ENCODE results near the gene AFP.
"Not testable (repeated sequence)": the region's sequence is repeated elsewhere in the genome, so short reads cannot be mapped to it uniquely, and the experiment has no call there.

The AFP gene

GRCh38 chr4:73435984-73436383, at the start of gene AFP:
AFP (plus strand) TSS chr4:73436221; CDS start chr4:73436263, 42 bp downstream.
- DNase-seq: no peak

- no peak for DNase-seq
These were observed 48.5 kb upstream of the AFP start for GRCh38 chr4:73387552-73387951.

- DNase-seq: no peak
These were observed 47.1 kb upstream of the AFP start for GRCh38 chr4:73388887-73389286.

DNA sequence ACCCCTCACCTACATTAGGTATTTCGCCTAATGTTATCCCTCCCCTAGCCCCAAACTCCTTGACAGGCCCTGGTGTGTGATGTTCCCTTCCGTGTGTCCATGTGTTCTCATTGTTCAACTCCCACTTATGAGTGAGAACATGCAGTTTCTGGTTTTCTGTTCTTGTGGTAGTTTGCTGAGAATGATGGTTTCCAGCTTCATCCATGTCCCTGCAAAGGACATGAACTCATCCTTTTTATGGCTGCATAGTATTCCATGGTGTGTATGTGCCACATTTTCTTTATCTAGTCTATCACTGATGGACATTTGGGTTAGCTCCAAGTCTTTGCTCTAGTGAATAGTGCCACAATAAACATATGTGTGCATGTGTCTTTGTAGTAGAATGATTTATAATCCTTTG, 46.4 kb upstream of the AFP start:
- not testable (repeated sequence) for DNase-seq

DNA sequence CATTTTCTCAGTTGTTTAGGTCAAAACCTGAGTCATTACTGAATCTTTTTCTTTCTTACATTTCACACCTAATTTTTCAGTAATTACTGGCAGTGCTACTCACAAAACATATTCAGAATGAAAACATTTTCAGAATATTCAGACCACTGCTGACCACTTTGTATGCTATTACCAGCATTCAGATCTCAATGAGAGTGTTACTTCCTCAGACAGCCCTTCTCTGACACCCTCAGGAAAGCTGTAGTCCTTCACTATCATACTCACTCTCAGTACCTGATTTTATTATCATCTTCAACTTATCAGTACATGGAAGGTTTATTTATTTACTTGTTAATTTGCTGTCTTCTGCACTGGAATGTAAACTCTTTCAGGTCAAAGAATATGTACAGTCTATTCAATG, 44.2 kb upstream of the AFP start:
- DNase-seq: no peak

DNA sequence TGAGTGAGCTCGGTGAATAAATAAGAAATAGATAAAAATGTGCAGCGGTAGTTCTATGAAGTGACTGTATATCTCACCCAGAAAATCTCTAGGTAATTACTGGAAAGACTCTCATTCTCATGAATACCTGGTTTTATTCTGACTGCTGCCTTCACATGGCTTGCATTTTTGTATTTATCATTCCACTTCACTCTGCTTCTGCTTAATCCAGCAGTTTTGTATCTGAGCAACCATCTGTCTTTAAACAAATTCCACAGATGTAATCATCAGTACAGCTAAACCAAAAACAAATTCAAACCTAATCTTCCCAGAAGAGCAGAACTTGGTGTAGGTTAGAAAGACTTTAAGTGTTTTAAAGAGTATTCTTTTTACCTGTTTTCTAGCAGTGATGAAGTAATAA, 43.1 kb upstream of the AFP start:
- DNase-seq: no peak

DNA sequence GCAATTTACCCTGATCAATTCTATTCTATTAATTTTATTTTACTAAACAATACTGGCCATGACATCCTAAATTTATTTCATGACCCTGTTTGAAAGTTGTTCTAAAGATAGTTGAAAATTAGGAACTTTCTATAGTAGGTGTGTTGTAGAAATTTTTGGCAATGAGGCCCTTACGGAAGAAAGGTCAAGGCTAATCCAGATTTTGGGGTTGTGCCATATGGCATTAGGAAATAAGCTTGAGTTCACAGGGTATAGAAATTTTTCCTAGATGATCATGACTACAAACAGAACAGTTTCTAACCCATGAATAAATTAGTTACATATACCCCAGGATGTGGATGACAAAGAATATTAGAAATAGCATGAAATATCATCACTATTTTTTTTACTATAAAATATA, 39.7 kb upstream of the AFP start:
- no peak for DNase-seq

DNA sequence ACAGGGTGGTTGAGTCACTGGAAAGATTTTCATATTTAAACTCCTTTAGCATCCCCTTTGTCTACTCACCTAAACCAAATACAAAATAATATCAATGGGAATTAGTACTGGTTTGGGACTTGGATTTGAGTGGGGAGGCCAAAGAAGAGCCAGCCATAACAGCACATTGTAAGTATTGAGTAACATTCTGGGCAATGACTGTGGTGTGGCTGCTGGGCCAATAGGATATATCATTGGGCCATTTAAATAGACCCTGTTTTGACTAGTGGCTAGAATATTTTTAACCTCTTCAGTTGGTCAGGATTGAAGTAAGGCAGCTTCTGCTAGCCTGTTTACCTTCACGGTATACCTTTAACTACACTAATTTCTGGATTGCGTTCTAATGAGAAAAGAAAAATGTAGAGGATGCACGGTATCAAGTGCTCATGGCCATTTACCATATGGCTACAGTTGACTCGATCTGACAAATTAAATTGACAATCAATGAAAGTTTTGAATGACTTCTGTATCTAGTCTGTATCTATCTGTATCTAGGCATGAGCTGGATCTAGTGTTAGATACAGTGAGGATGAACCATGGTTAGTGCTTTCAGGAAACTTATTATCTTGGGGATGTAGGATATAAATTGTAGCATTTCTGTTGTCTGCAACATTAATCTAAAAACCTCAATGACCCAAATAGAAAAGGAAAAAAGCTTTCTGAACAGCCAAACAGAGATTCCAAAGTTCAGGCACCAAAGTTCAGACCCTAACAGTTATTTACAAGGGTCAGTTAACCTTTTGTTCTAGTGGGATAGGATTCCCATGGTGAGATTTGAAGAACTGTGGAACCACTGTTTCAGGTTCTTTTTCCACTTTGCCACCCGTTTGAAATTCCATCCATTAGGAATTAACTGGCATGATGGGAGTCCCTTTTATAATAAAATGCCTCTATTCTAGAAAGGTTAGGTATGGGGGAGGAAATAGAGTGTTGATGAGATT, 38.7 kb upstream of the AFP start:
- no peak for DNase-seq

GRCh38 chr4:73401412-73401811, 34.6 kb upstream of the AFP start:
- no peak for DNase-seq

GRCh38 chr4:73404042-73404441, 32.0 kb upstream of the AFP start, which contains the start of gene ALB:
ALB (plus strand) TSS chr4:73404287; CDS start chr4:73404328, 41 bp downstream.
- DNase-seq: no peak

DNA sequence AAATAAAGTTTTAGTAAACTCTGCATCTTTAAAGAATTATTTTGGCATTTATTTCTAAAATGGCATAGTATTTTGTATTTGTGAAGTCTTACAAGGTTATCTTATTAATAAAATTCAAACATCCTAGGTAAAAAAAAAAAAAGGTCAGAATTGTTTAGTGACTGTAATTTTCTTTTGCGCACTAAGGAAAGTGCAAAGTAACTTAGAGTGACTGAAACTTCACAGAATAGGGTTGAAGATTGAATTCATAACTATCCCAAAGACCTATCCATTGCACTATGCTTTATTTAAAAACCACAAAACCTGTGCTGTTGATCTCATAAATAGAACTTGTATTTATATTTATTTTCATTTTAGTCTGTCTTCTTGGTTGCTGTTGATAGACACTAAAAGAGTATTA, 31.6 kb upstream of the AFP start:
- DNase-seq: no peak

DNA sequence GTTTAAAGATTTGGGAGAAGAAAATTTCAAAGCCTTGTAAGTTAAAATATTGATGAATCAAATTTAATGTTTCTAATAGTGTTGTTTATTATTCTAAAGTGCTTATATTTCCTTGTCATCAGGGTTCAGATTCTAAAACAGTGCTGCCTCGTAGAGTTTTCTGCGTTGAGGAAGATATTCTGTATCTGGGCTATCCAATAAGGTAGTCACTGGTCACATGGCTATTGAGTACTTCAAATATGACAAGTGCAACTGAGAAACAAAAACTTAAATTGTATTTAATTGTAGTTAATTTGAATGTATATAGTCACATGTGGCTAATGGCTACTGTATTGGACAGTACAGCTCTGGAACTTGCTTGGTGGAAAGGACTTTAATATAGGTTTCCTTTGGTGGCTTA, 30.9 kb upstream of the AFP start:
- no peak for DNase-seq

DNA sequence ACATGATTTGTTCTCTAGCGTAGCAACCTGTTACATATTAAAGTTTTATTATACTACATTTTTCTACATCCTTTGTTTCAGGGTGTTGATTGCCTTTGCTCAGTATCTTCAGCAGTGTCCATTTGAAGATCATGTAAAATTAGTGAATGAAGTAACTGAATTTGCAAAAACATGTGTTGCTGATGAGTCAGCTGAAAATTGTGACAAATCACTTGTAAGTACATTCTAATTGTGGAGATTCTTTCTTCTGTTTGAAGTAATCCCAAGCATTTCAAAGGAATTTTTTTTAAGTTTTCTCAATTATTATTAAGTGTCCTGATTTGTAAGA, 29.5 kb upstream of the AFP start:
- no peak for DNase-seq

- no peak for DNase-seq
These were observed 28.8 kb upstream of the AFP start for GRCh38 chr4:73407227-73407673.

GRCh38 chr4:73408181-73408867, 27.7 kb upstream of the AFP start:
- DNase-seq: no peak

DNA sequence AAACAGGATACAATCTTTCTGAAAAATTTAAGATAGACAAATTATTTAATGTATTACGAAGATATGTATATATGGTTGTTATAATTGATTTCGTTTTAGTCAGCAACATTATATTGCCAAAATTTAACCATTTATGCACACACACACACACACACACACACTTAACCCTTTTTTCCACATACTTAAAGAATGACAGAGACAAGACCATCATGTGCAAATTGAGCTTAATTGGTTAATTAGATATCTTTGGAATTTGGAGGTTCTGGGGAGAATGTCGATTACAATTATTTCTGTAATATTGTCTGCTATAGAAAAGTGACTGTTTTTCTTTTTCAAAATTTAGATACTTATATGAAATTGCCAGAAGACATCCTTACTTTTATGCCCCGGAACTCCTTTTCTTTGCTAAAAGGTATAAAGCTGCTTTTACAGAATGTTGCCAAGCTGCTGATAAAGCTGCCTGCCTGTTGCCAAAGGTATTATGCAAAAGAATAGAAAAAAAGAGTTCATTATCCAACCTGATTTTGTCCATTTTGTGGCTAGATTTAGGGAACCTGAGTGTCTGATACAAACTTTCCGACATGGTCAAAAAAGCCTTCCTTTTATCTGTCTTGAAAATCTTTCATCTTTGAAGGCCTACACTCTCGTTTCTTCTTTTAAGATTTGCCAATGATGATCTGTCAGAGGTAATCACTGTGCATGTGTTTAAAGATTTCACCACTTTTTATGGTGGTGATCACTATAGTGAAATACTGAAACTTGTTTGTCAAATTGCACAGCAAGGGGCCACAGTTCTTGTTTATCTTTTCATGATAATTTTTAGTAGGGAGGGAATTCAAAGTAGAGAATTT, 26.8 kb upstream of the AFP start:
- DNase-seq: no peak

GRCh38 chr4:73409978-73410548, 26.0 kb upstream of the AFP start:
- DNase-seq: no peak

DNA sequence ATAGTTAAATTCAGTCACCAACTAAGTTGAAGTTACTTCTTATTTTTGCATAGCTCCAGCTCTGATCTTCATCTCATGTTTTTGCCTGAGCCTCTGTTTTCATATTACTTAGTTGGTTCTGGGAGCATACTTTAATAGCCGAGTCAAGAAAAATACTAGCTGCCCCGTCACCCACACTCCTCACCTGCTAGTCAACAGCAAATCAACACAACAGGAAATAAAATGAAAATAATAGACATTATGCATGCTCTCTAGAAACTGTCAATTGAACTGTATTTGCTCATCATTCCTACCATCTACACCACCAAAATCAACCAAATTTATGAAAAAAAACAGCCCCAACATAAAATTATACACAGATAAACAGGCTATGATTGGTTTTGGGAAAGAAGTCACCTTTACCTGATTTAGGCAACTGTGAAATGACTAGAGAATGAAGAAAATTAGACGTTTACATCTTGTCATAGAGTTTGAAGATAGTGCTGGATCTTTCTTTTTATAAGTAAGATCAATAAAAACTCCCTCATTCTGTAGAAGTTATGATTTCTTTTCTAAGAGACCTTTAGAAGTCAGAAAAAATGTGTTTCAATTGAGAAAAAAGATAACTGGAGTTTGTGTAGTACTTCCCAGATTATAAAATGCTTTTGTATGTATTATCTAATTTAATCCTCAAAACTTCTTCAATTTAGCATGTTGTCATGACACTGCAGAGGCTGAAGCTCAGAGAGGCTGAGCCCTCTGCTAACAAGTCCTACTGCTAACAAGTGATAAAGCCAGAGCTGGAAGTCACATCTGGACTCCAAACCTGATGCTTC, 24.9 kb upstream of the AFP start:
- DNase-seq: no peak

GRCh38 chr4:73411731-73412414, 24.1 kb upstream of the AFP start:
- DNase-seq: no peak

DNA sequence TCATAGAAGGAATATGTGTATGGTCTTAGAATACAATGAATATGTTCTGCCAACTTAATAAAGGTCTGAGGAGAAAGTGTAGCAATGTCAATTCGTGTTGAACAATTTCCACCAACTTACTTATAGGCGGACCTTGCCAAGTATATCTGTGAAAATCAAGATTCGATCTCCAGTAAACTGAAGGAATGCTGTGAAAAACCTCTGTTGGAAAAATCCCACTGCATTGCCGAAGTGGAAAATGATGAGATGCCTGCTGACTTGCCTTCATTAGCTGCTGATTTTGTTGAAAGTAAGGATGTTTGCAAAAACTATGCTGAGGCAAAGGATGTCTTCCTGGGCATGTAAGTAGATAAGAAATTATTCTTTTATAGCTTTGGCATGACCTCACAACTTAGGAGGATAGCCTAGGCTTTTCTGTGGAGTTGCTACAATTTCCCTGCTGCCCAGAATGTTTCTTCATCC, 22.7 kb upstream of the AFP start:
- DNase-seq: no peak

- no peak for DNase-seq
These were observed 21.1 kb upstream of the AFP start for GRCh38 chr4:73414936-73415271.

Data from GF-D8 (cell line).